Activated T-cell treated with anti-CD3 and anti-CD28 coated beads, Interleukin-2, amount 50 U/mL, for 48 hours (primary cell): Measurements from ENCODE around the gene ITPR1.

ENCODE experiments used
- DNase-seq, 2 experiments: peaks; one replicate each; pipeline ENCODE4 v3.0.0-alpha.2; 2020

The ITPR1 gene

DNA sequence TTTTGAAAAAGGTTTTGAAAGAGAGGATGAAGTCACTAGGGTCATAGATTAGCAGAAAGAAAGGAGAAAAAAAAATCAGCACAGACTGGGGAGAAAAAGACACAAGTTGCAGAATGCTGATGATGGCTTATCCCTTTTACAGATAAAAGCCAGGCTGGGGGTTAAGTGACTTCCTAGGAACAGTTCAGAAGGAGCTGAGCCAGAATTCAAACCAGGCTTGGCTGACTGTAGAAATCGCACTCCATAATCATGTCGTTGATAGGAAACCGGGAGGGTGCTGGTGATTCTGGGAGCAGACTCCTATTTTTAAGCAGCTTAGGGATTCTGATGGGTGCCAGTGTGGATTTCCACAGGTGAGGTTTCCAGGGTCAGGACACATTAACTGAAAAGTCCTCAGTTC lies 326.6 kb downstream of the ITPR1 start:
- peak in 1 of 2 experiments; percentile 12 for DNase-seq

DNA sequence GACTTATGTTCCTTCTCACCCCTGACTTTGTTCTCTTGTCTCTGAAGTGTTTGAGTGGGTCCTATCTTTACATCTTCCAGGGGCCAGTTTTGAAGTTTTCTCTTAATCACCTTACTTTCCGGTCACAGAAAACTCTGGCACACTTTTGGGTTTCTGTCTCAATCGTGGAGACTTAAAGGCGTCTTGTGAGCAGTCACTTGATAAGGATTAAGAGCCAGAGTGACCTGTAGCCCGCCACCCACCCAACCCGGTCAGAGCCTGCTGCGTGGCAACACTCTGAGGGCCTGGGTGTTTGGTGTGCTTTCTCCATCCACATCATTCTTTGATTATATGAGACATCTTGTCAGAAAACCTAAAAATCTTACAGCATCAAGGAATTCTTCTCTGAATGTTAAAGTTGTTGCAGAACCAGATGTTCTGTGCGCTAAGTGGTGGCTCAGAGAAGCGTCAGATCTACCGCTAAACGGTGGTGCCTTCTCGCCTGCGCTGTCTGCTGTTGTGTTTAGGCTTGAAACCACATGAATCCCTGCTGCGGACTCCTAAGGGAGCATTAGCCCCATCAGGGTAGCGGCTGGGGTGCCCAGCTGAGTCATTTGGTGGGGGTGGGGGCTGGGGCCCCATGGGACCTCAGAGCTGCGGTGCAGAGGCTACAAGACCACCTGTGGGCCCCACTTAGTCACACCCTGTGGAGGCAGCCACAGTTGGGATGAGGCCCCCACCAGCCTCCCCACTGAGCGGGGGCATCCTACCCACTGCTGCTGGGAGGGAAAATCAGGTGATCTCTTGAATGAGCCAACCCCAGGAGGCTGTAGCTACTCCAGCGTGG lies 327.4 kb downstream of the ITPR1 start:
- peak; percentile 71 to 77 for DNase-seq

DNA sequence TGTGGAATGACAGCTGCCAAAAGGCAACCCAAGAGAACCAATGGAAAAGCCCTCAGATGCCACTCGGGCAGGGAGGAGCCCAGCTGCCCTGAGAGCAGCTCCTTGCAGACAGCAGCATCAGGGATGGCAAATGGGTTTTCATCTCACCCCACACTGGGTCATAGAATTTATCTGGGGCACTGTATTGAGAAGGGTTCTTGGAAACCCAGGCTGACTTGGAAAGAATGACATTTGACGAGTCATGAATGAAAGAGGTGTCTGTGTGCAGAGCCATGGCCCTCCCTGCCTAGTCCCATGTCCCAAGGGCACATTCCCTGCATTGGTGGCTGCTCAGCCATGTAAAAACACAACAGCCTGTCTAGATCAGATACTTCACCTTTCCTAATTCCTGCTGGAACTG lies 328.2 kb downstream of the ITPR1 start:
- DNase-seq = peak; percentile 62 to 68

DNA sequence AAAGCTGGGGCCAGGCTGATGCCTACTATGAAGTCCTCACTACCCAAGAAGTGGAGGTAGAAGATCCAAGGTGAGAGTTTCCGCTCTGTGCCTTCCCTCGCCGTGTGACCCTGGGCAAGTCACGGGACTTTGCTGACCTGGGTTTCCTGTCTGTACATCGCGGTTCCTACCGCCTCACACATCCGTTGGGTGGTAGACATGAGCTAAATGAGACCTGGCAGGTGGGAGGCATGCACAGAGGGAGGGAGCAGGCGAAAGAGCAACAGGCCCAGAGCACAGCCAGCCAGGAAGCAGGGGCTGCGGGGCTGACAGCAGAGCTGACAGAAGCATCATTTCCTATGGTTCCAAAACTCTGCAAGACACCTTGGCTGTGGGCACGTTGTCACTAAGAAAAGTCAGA lies 328.8 kb downstream of the ITPR1 start:
- DNase-seq = peak; percentile 80 to 84

DNA sequence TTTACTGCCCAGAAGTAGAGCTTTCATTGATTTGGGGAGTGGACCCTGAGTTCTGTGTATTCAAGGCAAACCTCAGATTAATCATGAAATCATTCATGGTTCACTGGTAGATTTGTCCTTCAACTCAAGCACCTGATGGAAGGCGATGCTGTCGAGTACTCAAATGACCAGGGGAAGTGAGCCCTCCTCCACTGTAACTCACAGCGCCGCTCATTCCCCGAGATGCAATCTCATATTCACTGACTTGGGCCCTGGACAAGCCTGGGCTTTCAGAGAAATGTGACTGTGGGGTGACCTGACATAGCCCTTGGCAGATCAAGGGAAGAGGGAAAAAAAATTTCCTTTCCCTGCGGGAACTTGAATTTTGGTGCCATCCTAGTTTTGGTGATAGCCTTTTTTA lies 329.4 kb downstream of the ITPR1 start:
- DNase-seq = peak in 1 of 2 experiments; percentile 22

DNA sequence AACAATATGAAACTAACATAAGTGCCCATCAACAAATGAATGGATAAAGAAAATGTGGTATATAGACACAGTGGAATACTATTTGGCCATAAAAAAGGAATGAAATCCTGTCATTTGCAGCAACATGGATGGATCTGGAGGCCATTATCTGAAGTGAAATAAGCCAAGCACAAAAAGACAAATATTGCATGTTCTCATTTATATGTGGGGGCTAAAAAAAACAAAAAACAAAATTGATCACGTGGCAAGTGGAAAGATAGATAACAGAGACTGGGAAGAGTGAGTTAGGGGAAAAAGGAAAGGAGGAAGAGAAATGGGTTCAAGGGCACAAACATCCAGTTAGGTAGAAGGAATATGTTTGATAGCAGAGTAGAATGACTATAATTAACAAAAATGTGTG lies 330.2 kb downstream of the ITPR1 start:
- no peak for DNase-seq

DNA sequence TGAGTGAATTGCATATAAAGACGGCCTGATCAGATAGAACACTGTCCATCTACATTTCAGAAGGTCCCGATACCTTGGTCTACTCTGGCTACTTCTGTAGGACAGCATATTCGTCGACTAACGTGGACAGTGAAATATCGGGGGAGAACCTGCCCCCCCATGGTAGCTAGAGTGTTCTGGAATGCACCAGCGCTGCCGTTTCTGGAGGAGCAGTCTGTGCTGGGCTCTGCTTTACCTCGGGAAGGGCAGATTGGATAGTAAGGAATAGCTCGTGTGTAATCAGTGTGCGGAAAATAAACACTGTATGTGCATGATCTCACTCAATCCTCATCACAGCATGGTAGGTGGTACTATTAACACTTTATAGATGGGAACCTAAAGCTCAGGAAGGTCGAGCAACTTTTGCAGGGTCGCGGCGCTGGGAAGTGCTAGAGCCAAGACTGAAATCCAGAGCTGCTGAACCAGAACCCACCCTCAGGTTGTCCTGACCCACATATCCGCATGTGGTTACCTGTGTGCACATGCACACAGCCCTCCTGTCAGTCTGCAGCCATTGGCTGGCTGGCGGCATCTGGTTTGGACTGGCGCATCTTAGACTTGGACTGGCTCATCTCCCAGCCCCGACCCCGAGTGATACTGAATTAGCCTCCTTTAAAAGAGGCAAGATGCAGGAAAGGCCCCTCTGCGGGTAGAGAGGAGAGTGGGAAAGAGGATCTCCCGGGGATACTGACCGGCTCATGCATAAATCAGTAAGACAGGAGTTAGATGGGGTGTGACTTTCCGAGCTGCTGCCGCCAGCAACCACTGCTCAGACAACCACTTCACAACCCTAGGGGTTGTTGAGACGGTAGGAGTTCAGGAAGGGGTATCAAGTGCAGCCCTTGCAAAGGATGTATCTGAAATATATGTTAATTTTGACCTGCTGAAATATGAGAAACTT lies 331.1 kb downstream of the ITPR1 start:
- DNase-seq = peak in 1 of 2 experiments; percentile 20

DNA sequence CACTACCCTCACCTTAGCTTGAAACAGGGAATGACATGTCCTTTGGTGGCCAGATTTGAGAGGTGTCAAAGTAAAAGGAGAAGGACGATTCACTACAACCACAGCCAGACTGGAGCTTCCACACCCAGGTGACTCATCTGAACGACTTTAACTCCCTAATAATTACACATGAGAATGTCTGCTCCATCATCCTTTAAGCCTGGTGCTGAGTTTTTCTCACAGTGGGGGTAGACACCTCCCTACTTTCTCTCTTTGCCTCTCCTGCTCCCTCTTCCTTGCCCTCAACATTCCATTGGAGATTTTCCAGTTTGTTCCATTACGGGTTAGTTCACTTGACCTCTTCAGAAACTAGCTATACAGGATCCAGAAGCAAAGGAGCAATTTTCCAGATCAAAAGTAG lies 331.8 kb downstream of the ITPR1 start:
- peak in 1 of 2 experiments; percentile 21 for DNase-seq

DNA sequence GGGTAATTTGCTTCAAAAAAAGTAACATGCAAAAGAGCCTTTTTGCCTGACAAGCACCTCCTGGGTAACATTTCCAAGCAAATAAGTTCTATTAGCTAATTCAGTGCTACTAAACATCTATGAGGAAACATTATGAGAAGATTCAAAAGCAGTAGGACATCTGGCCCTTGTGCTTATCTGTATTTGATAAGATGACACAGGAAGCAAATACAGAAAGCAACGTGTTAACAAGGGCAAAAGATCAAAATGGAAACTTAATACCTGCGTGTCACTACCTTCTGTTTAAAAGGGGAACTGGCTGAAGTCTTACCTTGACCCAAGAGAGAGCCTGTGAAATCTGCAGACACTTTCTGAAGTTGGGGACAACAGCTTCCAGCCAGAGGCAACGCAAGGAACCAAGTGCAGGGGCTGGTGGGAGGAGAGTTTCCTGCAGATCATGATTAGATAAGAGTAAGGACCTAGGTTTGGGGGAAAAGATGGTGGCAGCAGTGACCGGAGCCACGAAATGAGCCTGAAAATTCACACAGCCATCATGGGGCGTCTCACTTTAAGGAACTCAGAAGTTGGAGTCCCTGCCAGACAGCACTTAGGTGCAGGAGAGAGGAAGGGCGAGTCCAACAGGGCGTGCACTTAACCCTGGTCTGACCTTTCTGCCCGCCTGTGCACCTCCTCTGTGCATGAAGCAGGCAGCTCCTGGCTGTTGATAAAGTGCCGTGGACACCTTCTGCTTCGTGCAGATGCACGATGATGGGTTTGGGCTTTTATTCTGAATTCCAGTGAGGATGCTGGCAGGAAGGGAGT lies 332.5 kb downstream of the ITPR1 start:
- DNase-seq = peak in 1 of 2 experiments; percentile 44

DNA sequence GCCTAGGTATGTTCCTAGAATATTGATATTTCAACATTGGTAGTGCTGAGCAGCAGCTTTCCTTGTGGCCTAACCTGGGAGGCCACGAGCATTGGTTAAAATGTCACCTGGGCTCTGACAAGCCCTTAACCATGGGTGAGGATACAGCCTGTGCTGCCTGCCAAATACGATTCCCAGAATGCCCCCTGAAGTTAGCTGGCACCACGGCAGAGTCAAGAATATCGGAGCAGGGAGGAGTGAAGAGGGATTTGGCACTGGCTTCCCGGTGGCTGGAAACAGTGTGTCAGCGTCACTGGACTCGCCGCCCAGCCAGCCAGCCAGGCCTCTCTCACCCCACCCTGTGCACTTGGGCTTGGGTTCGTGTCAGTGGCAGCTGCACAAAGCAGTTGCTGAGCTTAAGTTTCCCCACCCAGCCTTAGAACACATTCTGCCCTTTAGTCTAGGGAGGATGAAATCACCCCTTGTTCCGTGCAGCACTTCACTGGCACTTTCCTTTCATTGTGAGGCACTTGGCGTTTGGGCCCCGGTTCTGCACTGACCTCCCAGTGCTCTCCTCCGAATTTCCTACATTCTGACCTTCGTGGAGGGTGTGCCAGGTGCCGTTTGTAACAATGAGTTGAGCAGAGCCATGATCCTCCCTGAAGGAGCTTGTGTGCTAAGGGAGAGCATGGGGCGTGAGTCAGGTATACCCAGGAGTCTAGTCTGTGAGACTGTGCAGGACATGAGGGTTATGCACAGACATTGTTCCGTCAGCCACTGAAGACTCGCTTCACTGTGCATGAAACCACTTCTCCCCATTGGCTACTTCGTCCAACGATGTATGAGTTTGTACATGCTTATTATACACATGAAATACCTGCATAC lies 333.3 kb downstream of the ITPR1 start:
- peak in 1 of 2 experiments; percentile 21 for DNase-seq

DNA sequence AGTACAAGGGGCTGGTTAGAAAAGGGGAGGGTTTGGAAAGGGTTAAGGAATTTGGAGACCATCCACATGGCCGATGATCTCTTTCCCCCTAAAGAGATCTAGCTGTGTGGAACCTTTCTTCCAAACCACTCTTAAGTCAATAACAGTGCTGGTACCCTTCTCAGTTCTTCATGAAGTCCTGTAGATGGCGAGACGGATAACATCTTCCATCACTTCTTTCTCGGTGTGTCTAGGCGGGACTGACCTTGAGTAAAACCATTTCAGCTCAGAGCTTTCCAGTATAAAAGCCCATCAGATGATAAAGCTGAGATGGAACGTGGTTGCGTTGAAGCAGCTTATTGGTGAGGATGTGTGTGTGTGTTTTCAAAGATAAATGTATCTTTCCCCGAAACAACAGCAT lies 334.6 kb downstream of the ITPR1 start:
- peak in 1 of 2 experiments; percentile 14 for DNase-seq

DNA sequence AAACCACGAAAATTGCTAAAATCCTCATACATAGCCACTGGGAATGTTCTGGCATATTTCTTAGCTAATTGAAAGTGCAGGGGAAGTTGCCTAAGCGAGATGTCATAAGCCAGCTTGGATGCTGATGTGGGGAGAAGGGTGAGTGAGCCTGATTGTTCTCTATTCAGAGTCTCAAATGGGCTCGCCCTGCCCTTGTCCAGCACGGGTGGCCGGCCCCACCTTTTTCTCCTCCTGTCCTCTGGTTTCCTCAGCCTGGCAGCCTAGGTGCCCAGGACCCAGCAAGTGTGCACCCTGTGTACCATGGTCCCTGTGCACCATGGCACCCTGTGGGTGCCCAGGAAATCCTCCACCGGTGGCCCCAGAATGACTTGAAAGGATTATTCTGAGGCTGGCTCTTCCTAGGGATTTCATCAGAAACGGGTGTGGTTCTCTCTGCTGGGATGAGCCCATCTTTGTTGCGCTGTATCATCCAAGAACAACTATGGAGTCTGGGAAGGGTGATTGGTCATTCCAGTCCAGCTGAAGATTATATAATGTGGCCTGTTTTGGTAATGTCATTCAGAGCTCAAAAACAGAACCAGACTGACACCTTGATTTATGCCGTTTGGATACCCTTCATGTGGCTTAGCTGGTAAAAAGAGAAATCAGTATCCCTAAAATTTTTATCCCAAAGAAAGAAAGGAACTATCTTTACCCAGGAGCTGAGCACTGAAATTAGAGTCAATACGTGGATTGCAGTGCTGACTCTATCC lies 335.3 kb downstream of the ITPR1 start:
- peak in 1 of 2 experiments; percentile 19 for DNase-seq

DNA sequence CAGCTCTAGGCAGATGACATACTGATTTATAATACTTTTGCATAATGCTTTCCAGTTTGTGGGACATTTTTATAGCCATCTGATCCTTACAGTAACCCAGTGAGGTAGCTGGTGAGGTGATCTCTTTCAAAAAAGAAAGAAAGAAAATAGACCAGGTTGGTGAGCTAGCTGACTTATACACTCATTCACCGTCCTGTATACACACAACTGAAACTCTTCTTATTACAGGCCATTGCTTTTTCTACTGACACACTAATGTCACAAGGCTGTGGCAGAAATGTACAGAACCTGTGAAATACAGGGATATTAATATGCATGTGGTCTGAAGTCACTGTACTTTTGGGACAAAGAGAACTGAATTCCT lies 335.9 kb downstream of the ITPR1 start:
- no peak for DNase-seq

DNA sequence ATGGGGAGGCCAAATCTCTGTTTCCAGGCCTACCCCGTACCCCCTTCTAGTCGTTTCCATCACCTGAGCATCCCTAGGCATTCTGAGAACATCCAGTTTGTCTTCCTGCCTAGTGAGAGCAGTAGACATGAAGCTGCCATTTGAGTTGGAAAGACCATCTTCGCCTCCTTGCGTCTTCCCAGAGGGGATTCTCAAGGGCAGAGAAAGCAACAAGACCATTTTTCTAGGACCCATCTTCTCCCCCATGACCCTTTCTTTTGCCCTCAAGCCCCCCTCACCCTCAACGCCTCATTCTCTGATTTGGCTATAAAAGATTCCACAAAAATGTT lies 337.4 kb downstream of the ITPR1 start:
- peak; percentile 56 to 62 for DNase-seq

DNA sequence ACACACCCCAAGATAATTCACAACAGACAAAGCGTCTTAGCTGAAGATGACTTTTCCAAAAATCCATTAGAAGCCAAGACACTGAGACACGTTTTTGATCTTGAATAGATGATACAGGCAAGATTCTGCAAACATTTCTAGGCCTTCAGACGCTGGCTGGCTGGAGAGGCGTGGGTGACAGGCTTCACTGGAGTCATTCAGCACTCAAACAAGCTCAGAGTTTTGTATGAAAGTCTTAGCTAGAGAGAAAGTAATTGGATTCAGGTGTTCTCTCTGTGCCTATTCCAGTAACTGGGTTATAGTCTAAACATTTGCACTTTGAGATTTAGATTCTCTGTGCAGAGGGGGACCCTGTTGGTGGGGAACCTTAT lies 338.4 kb downstream of the ITPR1 start:
- peak in 1 of 2 experiments; percentile 61 for DNase-seq

DNA sequence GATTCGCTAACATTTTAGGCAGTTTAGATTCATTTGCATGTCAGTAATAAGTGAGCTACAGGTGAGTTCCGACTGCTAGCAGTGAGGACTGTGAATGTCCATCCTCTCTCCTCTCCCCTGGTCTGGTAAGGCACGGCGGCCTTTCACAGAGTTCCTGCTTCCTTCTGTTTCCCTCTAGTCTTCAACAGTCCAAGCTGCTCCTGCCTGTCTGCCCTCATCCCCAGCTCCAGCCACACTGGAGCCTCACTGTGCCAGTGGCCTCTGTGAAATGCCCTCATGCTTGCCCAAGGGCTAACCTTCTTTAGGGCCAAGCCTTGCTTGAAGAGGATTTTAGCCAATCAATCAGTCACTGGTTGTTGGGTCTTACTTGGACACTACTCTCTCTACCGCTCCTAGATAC lies 340.3 kb downstream of the ITPR1 start:
- peak in 1 of 2 experiments; percentile 16 for DNase-seq

DNA sequence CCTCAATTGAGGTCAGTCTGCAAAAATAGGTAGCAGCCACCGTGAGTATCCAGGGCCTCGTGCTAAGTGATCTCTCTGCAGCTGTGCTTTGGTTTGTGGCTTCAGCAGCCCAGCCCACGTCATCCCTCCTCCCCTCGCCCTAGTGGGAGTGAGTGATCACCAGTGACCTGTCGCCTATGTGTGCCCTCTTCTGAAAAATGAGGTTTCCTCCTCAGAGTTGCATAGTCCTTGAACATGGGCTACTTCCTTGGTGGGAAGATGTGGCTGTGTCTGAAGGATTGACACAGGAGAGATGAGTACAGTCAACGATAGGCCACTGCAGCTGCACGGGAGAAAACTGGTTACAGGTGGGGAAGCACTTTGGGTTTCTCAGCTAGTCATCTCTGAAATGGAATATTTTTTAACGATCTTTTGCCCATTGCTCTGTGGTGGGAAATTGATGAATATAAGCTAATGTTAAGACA lies 341.3 kb downstream of the ITPR1 start:
- peak; percentile 86 to 87 for DNase-seq

DNA sequence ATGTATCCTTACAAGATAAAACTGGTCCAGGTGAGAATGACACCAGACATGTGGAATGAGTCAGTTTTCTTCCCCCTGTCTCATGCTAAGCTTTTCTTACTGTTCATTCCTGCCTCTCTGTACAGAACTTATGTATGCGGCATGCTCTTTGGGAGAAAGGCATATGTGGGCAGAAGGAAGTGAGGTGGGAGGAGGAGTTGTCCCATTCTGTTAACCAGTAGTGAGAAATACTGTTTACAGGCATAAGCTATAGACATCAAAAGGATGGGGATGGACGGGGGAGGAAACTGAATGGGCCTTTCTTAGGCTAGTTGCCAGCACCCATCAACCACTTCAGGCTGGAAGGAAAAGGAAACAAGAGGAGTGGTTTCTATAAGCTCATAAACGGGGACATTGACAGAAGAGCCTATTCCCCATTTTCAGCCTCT lies 342.5 kb downstream of the ITPR1 start:
- DNase-seq = no peak

DNA sequence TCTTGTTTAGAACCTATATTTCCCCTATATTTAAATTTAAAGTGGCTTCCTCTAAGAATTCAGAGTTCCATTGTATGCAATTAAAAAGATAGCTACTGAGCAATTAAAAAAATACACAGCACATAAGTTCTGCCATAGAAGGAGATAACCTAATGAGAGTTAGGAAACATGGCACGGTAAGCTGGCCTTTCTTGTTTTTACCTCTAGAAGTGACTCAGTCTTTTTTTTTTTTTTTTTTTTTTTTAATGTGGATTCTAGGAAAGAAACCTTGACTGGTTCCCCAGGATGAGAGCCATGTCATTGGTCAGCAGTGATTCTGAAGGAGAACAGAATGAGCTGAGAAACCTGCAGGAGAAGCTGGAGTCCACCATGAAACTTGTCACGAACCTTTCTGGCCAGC lies 343.4 kb downstream of the ITPR1 start:
- no peak for DNase-seq

DNA sequence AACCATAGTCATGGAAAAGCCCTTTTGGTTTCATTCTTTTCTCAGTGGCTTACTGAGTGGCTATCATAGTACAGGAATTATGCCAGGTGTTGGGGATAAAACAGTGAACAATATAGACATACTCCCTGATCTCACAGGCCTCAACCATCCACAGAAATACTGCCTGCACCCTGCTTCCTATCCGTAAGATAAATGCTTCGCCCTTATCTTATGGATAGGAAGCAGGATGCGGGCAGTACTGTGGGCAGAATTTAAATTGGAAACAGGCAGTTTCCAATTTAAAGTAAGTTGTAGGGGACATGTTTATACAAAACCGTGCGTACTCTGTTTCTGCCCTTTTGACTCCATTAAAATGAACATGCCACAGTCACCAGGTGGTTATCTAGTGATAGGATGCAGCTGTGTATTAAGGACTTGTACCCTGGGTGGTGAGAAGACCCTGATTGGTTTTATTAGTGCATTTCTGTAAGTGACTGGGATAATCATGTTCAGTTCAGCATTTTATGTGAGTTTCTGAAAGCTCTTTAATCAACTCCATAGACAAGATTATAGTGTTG lies 344.3 kb downstream of the ITPR1 start:
- DNase-seq = no peak

DNA sequence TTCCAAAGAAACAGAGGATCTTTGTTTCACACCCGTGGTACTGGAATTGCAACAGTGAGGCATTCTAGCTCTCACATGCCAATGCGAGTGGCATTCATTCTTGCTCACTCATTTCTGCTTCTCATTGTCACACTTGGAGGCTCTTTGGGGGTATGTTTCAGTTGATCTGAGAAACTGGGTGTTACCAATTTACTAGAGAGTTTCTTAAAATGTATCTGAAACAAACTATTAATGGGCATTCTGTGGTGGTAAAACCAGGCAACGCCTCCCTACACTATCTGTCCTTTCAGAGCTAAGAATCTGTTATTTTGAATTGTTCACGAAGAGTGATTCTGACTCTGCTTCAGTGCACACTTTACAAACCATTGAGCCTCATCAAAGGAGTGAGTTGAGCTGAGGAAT lies 345.5 kb downstream of the ITPR1 start:
- no peak for DNase-seq
